Ovary (tissue), 9 donors: ENCODE results near the gene LPAR5. TPM values are rescaled to one million over a fixed set of nuclear protein-coding genes. Genes with fewer than 3 reads are reported as not detected.

ENCODE experiments used
- DNase-seq, 5 donors: peaks; one replicate each; pipeline ENCODE4 v3.0.0-alpha.2; 2019 to 2020
- H3K27ac ChIP-seq, 2 donors: fragments of 200-600 bp; one replicate each; pipeline versions ENCODE4 v1.5.1 to v1.8.0; 2019 to 2022
- H3K27me3 ChIP-seq: fragments of 200-600 bp; one replicate; pipeline ENCODE4 v1.8.0; 2022
- H3K36me3 ChIP-seq: fragments of 200-600 bp; sonication (generic); one replicate; pipeline ENCODE4 v1.5.1; 2019
- H3K4me1 ChIP-seq: one replicate; pipeline ENCODE4 v1.8.1; 2013; ENCODE audit warnings: mild to moderate bottlenecking, moderate library complexity; ENCODE audit not compliant: insufficient read depth
- H3K4me3 ChIP-seq: fragments of 200-600 bp; sonication (generic); one replicate; pipeline ENCODE4 v1.5.1; 2017
- H3K9me3 ChIP-seq, 2 donors: fragments of 200-600 bp in 1 of 2; sonication (generic) in 1 of 2; one replicate each; pipeline versions ENCODE4 v1.5.1 to v1.8.1; 2013 to 2019; ENCODE audit warnings: mild to moderate bottlenecking in 1 of 2, moderate library complexity in 1 of 2
- CTCF ChIP-seq, 3 donors: fragments of 450-650 bp in 2 of 3; fragments of 200-600 bp in 1 of 3; IDR thresholded peaks; one replicate each; pipeline versions ENCODE4 v1.5.1 to v1.8.0; 2016 to 2022; ENCODE audit warnings: antibody characterized with exemption in 3 of 3, mild to moderate bottlenecking in 1 of 3
- EP300 ChIP-seq: sonication (generic); formaldehyde crosslinking; IDR thresholded peaks from one replicate; pipeline ENCODE4 v1.6.1; 2017; ENCODE audit warnings: antibody characterized with exemption
- POLR2A ChIP-seq: fragments of 450-650 bp; IDR thresholded peaks from one replicate; pipeline ENCODE4 v1.6.1; 2017; ENCODE audit warnings: antibody characterized with exemption, mild to moderate bottlenecking, moderate library complexity
- WGBS, 3 donors: extraction: QIAGEN DNeasy Blood & Tissue Kit in 1 of 3; methylation state at CpG; one replicate each; pipeline versions ENCODE4 v1.1.5 to v1.1.7; 2013 to 2017; 5-methylcytosine and 5-hydroxymethylcytosine counted together
- intact Hi-C, 4 donors: fragments of 100-400 bp; cut with DNase I; formaldehyde crosslinking; loops; one replicate each; pipeline versions ENCODE4 v1.11.0 to v1.15.1; 2022 to 2023
- polyA plus RNA-seq, 2 donors: library from polyadenylated mRNA; stranded (reverse); fragments of 200-250 nt in 1 of 2; fragments of 350-450 nt in 1 of 2; fragmentation: Illumina TruSeq in 1 of 2; extraction: RNeasy Lipid Tissue Mini Kit (QIAGEN cat#74804) in 1 of 2; gene quantifications; one replicate each; pipeline ENCODE4 v1.2.3, GENCODE V29; 2013 to 2014
- total RNA-seq, 7 donors: library from RNA; depleted of rRNA in 2 of 7; stranded (reverse); fragments of >200 nt in 2 of 7; fragmentation: NEBNext Ultra II Directional in 3 of 7; extraction: Animal tissue kit (Norgen Biotek cat#: 25700) in 3 of 7; gene quantifications; one replicate each; pipeline versions ENCODE4 v1.1.0 to v1.2.4, GENCODE V29; 2016 to 2023
- donor health status: DM: no; HTN: no; CAD: no; lungs with moderate emphysema.
- donor health status: DM: no; HTN: no; CAD: no.
- donor health status: Bipolar disorder and iron deficiency.
- donor health status: DM: yes; HTN: yes; CAD: no.
- donor health status: DM: no; HTN: no; CAD: no.
- donor health status: DM: yes; HTN: yes; CAD: no.

LPAR5 gene
- total and polyA plus RNA-seq, 9 donors: 0.57 to 2.6 (median 1.3) TPM

GRCh38 chr12:6650832-6651231, 15.1 kb upstream of the LPAR5 start:
- Histone ChIP-seq H3K9me3 (no peaks in the 10 kb centered on the region), H3K4me3 (no peak overlapping the region), H3K4me1 (no peaks in the 10 kb centered on the region), H3K27ac (no peak overlapping the region), H3K36me3 (no peaks in the 10 kb centered on the region), H3K27me3 (no peaks in the 10 kb centered on the region)
- intact Hi-C loops: loop anchor here in 1 of 4 donors (10.0 kb wide), 1 partner anchor 86 kb away; the partner anchor contains the start of gene NOP2
- WGBS, 3 donors: 71 to 79% (median 75%) methylated on average over 8 of the region's 8 CpGs
- peak in 1 of 5 donors; percentile 25 for DNase-seq
- TF ChIP-seq POLR2A (no peak), CTCF (IDR thresholded peaks at IDR 0.05) (no peak), EP300 (no peak)

GRCh38 chr12:6647083-6647604, 11.4 kb upstream of the LPAR5 start, which contains the start of gene ACRBP:
Gene ACRBP (minus strand): TSS chr12:6647432. CDS start chr12:6647366, 66 bp downstream.
- TF ChIP-seq CTCF (IDR thresholded peaks at IDR 0.05) (no peak), POLR2A (no peak), EP300 (no peak)
- Histone ChIP-seq H3K36me3 (no peaks in the 10 kb centered on the region), H3K4me1 (no peaks in the 10 kb centered on the region), H3K9me3 (no peaks in the 10 kb centered on the region), H3K27ac (no peak within 1 kb of the TSS), H3K4me3 (peak within 1 kb of the TSS; percentile 42), H3K27me3 (no peaks in the 10 kb centered on the region)
- intact Hi-C loops: loop anchor here in 2 of 4 donors (10.0 kb wide), 2 partner anchors 58 to 82 kb away; partner anchors contain the start of genes NOP2 (in 1 of the 2) and PIANP (in 1 of the 2)
- WGBS, 3 donors: 2 to 5% (median 3%) methylated on average over 38 of the region's 38 CpGs
- peak; percentile 71 to 85 (median 78) for DNase-seq

- no peak for TF ChIP-seq CTCF (IDR thresholded peaks at IDR 0.05)
- no peak for TF ChIP-seq EP300
- H3K9me3 ChIP-seq: no peaks in the 10 kb centered on the region
- 57 to 71% (median 70%) methylated on average over 28 of the region's 28 CpGs for WGBS, 3 donors
- no peaks in the 10 kb centered on the region for H3K27me3 ChIP-seq
- no peak for DNase-seq
- H3K36me3 ChIP-seq: no peaks in the 10 kb centered on the region
- no peak overlapping the region for H3K27ac ChIP-seq
- H3K4me3 ChIP-seq: peak overlapping the region; percentile 42
- no peaks in the 10 kb centered on the region for H3K4me1 ChIP-seq
- intact Hi-C loops: loop anchor here in 2 of 4 donors (10.0 kb wide), 2 partner anchors 58 to 82 kb away; partner anchors contain the start of genes NOP2 (in 1 of the 2) and PIANP (in 1 of the 2)
Observed at GRCh38 chr12:6646276-6647082, 10.7 kb upstream of the LPAR5 start.

GRCh38 chr12:6644903-6645302, 9.1 kb upstream of the LPAR5 start:
- Histone ChIP-seq H3K9me3 (no peaks in the 10 kb centered on the region), H3K4me3 (no peak overlapping the region), H3K27me3 (no peaks in the 10 kb centered on the region), H3K4me1 (no peaks in the 10 kb centered on the region), H3K36me3 (no peaks in the 10 kb centered on the region), H3K27ac (no peak overlapping the region)
- WGBS, 3 donors: 15 to 17% (median 16%) methylated on average over 5 of the region's 5 CpGs
- intact Hi-C loops: loop anchor here in 2 of 4 donors (10.0 kb wide), 2 partner anchors 60 to 80 kb away; partner anchors contain the start of genes NOP2 (in 1 of the 2) and PIANP (in 1 of the 2)
- TF ChIP-seq CTCF (IDR thresholded peaks at IDR 0.05) (no peak), EP300 (no peak), POLR2A (no peak)
- DNase-seq: peak in 3 of 5 donors; percentile 28 to 57 (median 51)
